Measurements from ENCODE around the gene FBXL16.
A peak's percentile ranks its signal among the peaks of the same experiment; 100 is the strongest.
"Not testable (repeated sequence)": the region's sequence is repeated elsewhere in the genome, so short reads cannot be mapped to it uniquely, and the experiment has no call there.

FBXL16 gene

GRCh38 chr16:724188-725040 is 18.8 kb upstream of the FBXL16 start:
- no peak for DNase-seq (ENCODE audit: extremely low read depth in 1 of 2, low read depth in 1 of 2)

DNA sequence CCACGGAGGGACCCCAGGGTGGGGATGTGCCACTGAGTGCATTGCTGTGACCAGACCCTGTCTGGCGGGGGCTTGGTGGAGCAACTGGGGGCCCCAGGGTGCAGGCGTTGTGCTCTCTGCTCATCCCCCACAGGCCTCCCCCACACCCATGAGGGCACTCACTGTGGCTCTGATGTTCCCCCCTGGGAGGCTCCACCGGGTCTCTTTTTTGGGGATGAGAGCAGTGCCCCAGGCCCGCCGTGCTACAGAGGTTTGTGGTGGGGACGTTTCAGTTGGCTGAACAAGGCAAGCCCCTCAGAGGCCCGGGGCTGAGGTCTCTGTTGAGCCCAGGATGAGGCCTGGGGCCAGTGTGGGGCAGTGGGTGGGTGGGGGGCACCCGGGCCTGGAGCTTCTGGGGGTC is 18.1 kb upstream of the FBXL16 start:
- no peak for DNase-seq (ENCODE audit: extremely low read depth in 1 of 2, low read depth in 1 of 2)

- no peak for DNase-seq (ENCODE audit: extremely low read depth in 1 of 2, low read depth in 1 of 2)
These were observed 17.4 kb upstream of the FBXL16 start for GRCh38 chr16:722835-723633.

GRCh38 chr16:721765-722540 is 16.4 kb upstream of the FBXL16 start:
- DNase-seq (ENCODE audit: extremely low read depth in 1 of 2, low read depth in 1 of 2): no peak

DNA sequence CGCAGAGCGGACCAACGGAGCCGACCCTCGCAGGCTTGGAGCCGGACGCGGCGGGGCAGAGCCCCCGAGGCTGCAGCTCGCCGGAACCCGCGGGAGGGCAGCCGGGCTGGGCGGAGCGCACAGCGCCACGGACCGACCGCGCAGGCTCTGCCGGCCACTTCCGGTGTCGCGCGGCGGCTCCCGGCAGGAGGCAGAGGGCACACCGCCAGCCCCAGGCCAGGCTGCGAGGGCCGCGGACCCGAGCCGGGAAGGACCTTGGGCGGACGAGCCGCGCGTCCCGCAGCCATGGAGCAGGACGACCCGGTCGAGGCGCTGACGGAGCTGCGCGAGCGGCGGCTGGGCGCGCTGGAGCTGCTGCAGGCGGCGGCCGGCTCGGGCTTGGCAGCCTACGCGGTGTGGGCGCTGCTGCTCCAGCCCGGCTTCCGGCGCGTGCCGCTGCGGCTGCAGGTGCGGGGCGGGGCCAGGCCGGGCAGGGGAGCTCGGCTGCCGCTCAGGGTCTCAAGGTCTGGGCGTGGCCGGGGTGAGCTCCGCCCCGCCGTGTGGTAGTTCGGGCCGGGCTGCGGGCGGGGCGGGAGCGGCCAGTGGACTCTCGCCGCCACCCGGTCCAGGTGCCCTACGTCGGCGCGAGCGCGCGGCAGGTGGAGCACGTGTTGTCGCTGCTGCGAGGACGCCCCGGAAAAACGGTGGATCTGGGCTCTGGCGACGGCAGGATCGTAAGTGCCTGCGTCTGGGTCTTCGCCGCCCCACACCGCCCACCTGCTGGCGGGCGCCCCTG is 15.6 kb upstream of the FBXL16 start, which contains the start of gene ANTKMT:
TSS of gene ANTKMT (plus strand) at position 157 of the 775 bp plus-strand sequence. CDS start at position 286, 129 bp downstream.
- peak; percentile 74 to 76 for DNase-seq (ENCODE audit: extremely low read depth in 1 of 2, low read depth in 1 of 2)

DNA sequence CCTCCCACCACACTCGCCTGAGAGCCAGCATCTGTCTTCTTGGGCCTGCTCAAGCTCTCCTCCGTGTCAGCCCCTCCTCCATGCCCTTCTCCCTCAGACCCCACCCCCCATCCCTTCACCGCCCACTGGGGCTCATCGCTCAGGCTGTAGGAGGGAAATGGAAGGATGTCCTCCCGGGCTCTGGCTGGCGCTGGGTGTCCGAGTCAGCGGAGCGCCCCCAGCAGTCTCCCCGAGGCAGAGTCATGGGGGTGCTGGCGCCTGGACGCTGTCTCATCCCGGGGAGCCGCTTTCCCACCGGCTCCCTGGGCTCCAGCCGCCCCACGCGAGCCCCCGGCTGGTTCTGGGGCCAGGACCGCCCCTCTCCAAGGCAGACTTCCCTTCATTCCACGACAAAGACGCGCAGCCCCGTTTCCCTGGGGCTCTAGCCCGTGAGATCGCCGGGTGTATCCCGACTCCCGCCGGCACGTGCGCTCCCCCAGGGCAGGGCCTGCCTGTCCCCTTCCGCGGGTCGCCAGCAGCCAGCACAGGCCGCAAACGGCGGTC is 14.9 kb upstream of the FBXL16 start:
- DNase-seq (ENCODE audit: extremely low read depth in 1 of 2, low read depth in 1 of 2): no peak

DNA sequence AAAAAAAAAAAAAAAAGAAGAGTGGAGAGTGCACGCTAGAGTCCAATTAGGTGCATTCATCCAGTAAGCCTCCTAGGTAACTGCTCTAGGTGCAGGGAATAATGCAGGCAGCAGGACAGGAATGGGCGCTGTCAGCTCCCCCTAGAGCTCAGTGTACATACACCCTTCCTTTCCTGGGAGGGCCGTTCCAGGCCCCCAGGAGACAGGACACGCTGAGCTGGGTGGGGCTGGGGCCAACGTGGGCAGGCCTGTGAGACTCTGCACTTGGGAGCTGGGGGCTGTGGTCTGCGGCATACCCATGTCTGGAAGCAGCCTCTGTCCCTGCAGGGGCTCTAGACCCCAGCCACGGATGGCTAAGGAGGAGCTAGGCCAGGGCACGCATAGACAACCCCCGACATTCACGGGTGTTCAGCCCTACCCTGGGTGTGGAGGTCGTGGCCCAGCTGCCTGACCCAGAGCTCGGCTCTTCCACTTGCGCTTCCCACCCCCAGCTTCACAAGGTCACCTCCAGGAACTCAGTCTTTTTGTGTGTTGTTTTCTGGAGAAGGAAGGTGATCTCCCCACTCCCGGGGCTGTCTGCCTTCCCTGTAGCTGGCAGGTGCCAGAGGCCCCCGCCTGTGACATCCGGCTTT is 14.3 kb upstream of the FBXL16 start:
- DNase-seq (ENCODE audit: extremely low read depth in 1 of 2, low read depth in 1 of 2): no peak

DNA sequence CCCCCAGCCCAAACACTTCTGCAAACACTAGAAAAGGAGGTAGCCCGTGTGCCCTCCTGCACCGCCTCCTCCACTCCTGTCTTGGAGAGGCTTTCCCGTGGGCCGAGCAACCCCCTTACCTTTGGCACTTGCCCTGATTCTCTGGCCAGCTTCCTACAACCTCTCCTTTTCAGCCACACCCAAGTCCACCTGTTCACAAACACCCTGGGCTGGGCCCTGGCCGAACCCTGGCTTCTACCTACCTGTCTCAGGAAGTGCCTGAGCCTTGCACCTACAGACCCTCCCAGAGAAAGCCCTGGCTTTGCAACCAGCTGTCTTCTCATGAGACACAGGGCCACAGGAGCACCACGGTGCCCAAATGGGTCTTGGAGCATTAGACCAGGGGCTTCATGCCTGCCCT is 13.3 kb upstream of the FBXL16 start:
- no peak for DNase-seq (ENCODE audit: extremely low read depth in 1 of 2, low read depth in 1 of 2)

DNA sequence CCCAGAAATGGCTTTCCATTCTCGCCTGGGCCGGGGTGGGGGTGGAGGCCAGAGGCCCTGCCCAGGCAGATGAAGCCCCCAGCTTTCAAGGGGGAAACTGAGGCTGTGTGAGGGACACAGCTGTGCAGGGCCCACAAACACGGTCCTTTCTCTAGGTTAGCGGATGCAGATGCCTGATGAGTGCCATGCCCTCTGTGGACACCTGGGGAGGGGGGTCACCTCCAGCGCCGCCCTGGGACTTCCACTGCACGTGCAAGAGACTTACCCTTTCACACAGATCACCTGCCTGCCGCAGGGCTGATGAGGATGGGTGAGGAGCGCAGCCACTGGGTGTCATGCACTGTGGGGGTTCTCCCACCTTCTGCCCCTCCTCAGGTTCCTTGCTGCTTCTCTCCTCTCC is 12.8 kb upstream of the FBXL16 start:
- no peak for DNase-seq (ENCODE audit: extremely low read depth in 1 of 2, low read depth in 1 of 2)

DNA sequence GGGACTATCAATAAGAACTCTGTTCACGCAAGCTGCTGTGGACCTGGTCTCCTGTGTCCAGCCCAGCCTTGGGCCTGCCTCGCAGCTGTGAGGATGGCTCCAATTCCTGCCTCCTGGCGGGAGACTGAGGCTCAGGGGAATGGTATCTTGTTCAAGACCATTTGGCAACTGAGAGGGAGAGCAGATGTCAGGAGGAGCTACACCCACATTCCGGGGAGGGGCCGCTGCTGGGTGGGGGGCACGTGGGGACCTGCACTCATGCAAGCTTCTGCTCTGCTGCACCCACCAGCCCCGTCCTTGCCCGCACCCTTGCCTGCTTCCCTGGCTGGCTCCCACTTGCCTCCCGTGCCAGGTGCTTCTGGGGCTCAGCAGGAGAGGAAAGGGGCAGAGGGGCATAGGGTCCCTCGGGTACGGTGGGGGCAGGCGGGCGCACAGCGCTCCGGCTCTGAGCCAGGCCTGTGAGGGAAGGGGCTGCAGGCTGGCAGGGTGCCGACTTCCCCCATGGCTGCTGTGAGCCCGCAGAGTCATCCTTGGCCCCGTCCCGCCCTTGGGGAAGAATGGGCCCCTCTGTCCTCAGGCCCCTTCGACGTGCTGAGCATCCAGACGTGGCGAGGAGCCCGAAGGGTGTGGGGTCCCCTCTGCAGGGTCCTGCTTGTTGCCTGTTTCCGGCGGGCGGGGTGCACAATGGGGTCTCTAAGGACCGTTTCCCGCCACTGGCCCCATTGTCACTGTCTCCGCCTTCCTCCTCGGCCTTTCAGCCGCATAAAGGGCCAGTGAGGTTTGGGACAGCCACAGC is 12.0 kb upstream of the FBXL16 start:
- no peak for DNase-seq (ENCODE audit: extremely low read depth in 1 of 2, low read depth in 1 of 2)

DNA sequence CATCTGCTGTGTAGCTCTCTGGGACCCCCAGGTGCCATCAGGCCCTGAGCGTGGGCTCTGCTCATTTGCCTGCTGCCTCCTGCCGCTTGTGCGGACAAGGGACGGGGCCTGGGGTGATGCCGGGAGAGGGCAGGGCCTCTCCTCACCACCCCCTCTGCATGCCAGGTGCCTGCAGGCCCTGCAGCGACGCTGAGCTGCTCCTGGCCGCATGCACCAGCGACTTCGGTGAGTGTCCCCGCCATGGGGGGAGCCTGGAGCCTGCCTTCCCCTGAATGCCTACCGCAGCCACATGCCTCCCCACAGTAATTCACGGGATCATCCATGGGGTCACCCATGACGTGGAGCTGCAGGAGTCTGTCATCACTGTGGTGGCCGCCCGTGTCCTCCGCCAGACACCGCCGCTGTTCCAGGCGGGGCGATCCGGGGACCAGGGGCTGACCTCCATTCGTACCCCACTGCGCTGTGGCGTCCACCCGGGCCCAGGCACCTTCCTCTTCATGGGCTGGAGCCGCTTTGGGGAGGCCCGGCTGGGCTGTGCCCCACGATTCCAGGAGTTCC is 11.2 kb upstream of the FBXL16 start:
- no peak for DNase-seq (ENCODE audit: extremely low read depth in 1 of 2, low read depth in 1 of 2)

- DNase-seq (ENCODE audit: extremely low read depth in 1 of 2, low read depth in 1 of 2): no peak
These were observed 10.6 kb upstream of the FBXL16 start for GRCh38 chr16:716200-716568.

- DNase-seq (ENCODE audit: extremely low read depth in 1 of 2, low read depth in 1 of 2): no peak
These were observed 10.0 kb upstream of the FBXL16 start for GRCh38 chr16:715477-716199.

- DNase-seq (ENCODE audit: extremely low read depth in 1 of 2, low read depth in 1 of 2): peak; percentile 83 to 84
These were observed 9.2 kb upstream of the FBXL16 start, which contains the start of gene METRN for GRCh38 chr16:714558-715476. Gene METRN, plus strand, starts transcription at chr16:715118. Its CDS starts 172 bp downstream, at chr16:715290.

DNA sequence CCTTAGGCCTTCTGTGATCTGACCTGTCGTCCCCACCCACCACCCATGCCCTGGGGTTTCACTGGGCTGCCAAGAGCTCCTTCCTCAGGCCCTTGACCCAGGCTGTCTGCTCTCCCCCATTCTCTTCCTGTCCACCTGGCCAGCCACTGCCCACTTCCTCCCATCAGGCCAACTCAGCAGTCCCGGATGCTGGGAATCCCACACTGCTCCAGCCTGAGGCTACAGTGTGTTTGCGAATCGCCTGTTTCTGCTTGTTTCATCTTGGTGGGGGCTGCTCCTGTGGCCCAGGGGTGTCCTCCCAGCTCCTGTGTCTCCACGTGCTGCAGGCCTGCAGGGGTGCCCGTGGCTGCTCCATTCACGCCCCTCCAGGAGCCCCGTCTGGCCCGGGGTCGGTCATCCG is 8.5 kb upstream of the FBXL16 start:
- DNase-seq (ENCODE audit: extremely low read depth in 1 of 2, low read depth in 1 of 2): no peak

DNA sequence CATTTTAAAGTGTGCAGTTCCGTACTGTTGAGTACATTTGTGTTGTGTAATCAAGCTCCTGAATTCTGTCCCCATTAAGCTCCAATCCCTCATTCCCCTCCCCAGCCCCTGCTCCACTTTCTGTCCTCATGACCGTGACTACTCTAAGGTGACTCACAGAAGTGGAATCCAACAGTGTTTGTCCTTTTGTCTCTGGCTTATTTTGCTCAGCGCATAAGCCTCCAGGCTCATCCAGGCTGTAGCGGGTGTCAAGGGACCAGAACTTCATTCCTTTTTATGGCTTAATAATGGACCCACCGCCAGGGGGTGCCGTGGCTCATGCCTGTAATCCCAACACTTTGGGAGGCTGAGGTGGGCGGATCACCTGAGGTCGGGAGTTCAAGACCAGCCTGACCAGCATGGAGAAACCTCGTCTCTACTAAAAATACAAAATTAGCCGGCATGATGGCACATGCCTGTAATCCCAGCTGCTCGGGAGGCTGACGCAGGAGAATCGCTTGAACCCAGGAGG is 7.2 kb upstream of the FBXL16 start:
- not testable (repeated sequence) for DNase-seq (ENCODE audit: extremely low read depth in 1 of 2, low read depth in 1 of 2)

Data from stimulated activated CD8-positive, alpha-beta memory T cell treated with anti-CD3 and anti-CD28 coated beads, Interleukin-7, amount 100 ng/mL, for 48 hours (primary cell).